Anterior cingulate cortex (tissue), 58 donors: ENCODE data around the gene SRI.
"Not testable (repeated sequence)": the region's sequence is repeated elsewhere in the genome, so short reads cannot be mapped to it uniquely, and the experiment has no call there.

Experiments
- DNase-seq, 58 donors: peaks; one replicate each; lab custom pipeline; 2025; lab: John Stamatoyannopoulos, UW

Gene SRI

DNA sequence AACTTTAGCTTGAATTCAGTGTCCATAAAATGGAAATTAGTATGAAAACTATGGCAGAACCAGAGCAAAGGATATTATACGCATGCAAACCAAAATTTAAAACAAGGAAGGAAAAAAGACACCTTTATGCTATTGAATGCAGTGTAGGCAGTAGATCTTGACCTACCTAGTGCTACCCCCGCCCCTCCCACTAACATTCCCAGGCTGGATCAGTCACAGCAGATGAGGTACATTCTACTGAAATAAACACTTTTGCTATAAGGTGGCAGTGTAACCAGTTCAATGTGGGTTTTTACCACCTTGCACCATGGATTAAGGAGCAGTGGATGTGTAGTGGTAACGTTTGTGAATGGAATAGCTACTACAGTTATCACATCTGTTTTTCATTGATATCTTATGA lies 27.9 kb downstream of the SRI start:
- DNase-seq = no peak

DNA sequence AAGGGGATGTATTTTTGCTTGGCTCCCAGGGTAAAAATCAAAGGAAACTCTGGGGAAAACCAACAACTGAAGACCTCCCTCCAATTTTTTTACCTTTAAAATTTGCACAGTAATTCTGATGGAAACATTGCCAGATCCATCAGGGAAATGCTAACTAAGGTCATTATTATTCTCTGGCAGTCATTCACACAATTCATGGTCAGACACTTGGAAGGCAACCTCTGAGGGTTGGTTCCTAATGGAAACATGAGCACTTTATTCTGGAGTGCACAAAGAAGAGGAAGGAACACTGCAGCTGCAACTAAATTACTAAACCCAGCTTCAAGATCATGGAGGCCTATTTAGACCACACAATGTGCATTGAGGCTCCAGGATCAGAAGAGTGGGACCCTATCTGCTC lies 34.2 kb downstream of the SRI start:
- peak in 5 of 58 donors; percentile 5 to 58 (median 21) for DNase-seq

DNA sequence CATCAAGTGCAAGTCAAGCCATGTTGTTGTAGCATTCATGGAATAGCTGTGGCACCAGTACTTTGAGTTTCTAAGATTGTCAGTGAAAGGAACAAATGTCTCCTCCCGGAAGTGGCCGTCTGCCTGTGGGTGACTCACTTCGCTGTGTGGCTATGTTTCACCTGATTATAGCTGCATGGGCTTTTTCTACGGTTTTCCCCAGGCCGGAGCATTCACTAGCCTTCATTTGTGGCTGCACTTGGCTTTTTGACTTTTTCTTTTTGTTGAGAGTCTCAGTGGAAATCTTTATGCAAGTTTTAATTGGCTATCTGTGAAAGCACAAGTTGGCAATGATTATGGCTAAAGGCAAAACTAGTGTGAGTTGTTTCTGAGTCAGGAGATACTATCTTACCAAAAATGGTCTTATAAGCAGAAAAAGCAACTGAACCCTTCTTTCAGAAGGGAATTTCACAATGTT lies 35.0 kb downstream of the SRI start:
- peak in 8 of 58 donors; percentile 1 to 50 (median 27) for DNase-seq

DNA sequence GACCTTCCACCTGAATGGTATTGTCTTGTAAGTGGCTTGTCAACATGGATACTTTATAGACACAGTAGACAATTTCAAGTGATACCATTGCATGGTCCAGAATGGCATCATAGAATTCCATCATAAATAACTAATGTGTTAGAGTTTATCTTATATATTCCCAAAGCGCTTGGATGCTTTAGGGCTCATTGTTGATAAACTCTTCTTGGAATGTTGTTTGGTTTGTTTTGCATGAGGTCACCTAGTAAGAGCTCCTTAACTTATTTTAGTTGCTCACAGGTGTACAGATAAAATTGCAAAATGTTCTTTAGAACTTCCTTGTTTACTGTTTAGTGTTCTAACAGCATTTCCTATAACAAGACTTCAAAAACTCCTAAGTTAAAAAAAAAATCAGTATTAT lies 36.8 kb downstream of the SRI start:
- no peak for DNase-seq

DNA sequence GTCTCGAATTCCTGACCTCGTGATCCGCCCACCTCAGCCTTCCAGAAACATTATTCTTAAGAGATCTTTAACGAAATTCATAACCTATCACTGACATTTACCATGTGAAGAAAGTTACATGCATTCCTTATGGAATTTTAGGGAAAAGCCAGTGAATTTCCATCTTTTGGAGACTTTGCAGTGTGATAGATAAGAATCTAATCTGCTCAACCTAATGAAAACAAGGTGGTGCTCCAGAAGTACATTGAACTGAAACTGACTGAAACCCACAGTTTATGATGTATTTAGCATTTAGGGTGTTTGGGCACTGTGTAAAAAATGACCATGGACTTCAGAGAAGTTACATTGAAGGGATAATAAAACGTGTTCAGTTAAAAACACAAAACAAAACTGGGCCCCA lies 43.6 kb downstream of the SRI start:
- DNase-seq = no peak

DNA sequence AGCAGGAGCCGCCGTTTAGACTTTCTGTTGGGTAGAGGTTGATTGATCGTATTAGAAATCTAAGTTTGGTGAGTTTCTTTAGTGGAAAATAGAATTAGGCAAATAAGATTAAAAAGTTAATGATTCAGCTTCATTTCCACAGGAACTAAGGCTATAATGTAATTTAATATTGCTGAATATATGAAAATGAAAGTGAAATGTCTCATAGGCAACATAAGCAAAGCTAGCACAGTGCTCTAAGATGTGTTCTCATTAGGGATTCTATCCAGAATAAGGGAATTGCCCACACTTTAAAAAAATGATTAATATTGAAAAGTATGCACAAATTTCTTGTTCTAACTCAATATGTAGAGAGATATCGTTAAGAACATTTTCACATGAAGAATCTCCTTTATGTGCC lies 47.0 kb downstream of the SRI start:
- DNase-seq = no peak

DNA sequence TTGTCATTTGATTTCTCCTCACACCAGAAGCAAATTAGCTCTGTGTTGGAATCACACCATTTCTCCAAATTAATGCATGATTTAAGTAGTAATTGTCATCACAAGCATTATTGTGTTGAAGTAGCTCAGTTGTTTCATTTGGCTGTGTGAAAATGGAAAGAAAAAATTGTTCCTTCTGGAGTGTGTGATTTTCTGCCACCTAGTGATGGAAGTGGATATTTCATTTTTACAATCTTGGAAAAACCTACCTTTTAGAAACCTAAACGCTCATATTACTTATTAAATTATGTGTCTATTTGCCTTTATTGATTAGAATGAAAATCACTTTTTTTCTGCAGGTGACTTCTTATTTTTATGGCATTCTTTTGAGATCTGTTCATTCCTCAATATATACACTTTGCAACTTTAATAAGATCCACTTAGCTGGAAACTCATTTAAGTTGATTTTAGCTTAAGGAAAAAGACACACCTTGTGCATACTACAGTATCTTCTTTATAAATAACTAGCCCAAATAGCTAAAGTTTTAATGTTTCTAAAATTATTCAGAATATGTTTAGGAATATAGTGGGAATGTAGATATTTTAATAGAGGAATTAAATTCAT lies 50.0 kb downstream of the SRI start:
- peak in 1 of 58 donors; percentile 16 for DNase-seq

DNA sequence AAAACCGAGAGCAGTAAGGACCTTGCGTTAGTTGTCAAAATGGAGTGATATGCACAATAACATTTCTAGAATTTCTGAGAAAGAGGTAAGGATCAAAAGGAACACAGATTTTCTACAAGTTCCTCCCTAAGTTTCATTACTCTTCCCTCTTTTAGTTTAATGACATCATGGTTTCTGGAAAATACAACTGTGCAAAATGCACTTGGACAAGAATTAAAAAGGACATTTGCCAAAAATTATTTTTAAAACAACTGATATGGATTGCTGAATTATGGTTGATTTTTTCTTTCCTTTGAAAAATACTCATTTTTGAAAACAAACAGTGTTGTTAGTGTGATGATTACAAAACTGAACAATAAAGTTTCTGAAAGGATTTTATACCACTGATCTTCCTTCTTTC lies 52.1 kb downstream of the SRI start:
- no peak for DNase-seq

DNA sequence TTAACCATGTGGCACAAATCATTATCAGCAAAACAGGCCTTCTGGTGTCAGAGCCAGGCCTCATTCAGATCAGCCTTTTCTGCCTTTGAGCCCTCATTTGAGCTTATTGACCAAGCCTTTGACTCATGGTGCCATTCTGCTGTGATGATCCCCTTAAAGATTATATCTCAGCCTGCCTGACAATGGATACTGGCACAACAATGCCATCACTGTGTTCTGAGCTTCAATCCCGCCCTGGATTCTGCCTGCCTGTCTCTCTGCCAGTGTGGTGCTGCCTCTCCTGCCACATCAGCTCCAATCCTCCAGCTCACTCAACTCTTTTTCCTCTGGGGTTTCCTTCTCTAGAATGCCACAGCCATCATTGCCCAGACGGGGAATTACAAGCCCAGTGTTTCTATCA lies 52.6 kb downstream of the SRI start:
- peak in 33 of 58 donors; percentile 8 to 75 (median 46) for DNase-seq

DNA sequence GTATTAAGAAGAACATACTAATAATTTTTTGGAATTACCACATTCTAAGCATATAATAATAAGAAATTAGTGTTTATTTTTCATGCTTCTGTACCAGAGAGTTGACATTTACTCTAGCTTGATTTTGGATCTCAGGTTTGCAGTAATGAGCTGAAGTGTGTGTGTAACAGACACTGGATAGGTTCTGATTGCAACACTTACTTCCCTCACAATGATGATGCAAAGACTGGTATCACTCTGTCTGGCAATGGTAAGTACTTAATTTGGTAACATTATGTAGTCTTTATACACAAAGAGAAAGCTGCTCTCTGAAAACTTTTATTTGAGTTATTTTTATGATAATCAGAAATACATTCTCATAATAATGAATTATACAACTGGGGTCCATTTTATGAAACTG lies 54.1 kb downstream of the SRI start:
- DNase-seq = no peak

DNA sequence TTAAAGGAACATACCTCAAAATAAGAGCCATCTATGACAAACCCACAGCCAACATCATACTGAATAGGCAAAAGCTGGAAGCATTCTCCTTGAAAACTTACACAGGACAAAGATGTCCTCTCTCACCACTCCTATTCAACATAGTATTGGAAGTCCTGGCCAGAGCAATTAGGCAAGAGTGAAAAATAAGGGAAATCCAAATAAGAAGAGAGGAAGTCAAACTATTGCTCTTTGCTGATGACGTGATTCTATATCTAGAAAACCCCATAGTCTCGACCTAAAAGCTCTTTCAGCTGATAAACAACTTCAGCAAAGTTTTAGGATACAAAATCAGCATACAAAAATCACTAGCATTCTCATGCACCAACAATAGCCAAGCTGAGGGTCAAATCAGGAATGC lies 60.1 kb downstream of the SRI start:
- not testable (repeated sequence) for DNase-seq

DNA sequence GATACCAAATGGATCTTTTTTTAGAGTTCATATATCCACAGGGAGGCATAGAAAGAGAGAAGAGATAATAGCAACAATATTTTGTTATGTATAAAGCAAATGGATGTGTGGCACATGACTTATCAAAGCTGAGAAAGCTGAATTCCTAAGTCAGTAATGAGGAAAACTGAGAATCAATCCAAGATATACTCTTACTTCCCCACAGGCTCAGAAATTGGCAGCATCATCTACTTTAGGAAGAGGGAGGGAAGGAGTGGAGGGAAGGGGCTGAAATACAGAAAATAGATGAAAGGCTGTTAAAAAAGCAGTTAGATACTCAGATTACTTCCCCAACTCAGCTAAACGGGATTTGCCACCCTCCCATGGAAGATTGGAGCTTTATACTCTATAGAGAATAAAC lies 63.5 kb downstream of the SRI start:
- DNase-seq = no peak

DNA sequence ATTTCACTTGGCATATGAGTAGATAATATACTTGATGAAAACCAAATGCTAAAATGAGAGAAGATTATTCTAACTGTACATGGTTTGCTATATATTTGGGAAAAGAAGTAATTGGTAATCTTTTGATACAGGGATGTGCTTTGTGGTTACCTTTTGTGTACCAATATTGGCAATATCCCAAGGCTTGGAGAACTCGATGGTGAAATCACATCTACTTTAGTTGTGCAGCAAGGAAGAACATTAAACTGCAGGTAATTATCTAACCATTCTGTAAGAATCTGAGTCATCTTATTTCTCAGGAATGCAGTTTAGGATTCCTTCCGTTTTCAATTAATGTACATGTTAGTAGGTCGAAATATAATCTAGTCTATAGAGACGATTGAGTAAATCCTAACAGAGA lies 64.1 kb downstream of the SRI start:
- no peak for DNase-seq
